ENCODE results near the gene MEI1.

DNA sequence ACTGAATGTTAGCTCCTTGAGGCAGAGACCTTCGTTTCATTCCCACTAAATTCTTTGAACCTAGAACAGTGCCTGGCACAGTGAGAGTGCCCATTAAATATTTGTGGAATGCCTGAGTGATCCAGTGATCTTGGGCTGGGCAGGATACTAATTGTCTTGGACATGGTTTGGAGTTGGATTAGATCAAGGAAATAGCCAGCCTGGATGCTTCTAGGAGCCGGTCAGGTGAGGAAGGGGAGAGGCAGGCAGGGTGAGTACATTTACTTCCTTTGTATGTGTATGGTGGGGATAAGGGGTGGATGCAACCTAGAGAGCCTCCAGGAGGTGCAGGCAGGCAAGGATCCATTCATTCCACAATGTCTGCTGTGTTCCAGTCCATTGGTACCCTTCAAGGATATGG, 137.2 kb downstream of the MEI1 start:
- TF ChIP-seq, protein P1, sequence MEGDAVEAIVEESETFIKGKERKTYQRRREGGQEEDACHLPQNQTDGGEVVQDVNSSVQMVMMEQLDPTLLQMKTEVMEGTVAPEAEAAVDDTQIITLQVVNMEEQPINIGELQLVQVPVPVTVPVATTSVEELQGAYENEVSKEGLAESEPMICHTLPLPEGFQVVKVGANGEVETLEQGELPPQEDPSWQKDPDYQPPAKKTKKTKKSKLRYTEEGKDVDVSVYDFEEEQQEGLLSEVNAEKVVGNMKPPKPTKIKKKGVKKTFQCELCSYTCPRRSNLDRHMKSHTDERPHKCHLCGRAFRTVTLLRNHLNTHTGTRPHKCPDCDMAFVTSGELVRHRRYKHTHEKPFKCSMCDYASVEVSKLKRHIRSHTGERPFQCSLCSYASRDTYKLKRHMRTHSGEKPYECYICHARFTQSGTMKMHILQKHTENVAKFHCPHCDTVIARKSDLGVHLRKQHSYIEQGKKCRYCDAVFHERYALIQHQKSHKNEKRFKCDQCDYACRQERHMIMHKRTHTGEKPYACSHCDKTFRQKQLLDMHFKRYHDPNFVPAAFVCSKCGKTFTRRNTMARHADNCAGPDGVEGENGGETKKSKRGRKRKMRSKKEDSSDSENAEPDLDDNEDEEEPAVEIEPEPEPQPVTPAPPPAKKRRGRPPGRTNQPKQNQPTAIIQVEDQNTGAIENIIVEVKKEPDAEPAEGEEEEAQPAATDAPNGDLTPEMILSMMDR (IDR thresholded peaks at IDR 0.05), result no peak
- no peak for TF ChIP-seq POLR2A (IDR thresholded peaks at IDR 0.05)

Data from prostate gland (tissue), 2 donors.